Transverse colon (tissue), 3 donors: Measurements from ENCODE around the gene CMTM7.

Source experiments
- EP300 ChIP-seq: sonication (generic); formaldehyde crosslinking; IDR thresholded peaks from one replicate; pipeline ENCODE4 v1.6.1; 2017; ENCODE audit warnings: antibody characterized with exemption, low read depth
- TF ChIP-seq, protein P1 (sequence below), 5 experiments: fragments of 200-600 bp in 3 of 5; fragments of 450-650 bp in 2 of 5; sonication (generic) in 3 of 5; IDR thresholded peaks; 1 replicate in 2 of 5; 2 replicates in 3 of 5; pipeline ENCODE4 v1.5.1; 2016 to 2017; ENCODE audit warnings: antibody characterized with exemption in 5 of 5, inconsistent platforms in 3 of 5, mild to moderate bottlenecking in 2 of 5, moderate library complexity in 1 of 5

DNA sequence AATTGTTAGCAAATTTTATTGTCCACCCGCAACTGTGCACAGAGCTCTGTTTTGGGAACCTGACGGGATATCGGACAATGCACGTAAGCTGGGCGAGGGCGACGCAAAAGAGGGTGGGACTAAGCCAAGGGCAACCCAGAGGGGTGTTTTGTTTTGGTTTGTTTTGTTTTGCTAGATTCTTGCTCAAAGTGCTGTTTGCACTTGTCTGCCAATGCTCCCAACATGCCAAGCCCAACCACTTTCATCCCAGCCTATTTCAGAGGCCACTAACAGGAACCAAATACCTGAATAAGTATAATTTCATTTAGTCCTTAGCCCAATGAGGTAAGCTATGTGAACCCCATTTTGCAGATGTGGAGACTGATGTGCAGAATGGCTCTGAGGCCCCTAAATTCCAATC is 9.7 kb upstream of the CMTM7 start:
- TF ChIP-seq, protein P1, sequence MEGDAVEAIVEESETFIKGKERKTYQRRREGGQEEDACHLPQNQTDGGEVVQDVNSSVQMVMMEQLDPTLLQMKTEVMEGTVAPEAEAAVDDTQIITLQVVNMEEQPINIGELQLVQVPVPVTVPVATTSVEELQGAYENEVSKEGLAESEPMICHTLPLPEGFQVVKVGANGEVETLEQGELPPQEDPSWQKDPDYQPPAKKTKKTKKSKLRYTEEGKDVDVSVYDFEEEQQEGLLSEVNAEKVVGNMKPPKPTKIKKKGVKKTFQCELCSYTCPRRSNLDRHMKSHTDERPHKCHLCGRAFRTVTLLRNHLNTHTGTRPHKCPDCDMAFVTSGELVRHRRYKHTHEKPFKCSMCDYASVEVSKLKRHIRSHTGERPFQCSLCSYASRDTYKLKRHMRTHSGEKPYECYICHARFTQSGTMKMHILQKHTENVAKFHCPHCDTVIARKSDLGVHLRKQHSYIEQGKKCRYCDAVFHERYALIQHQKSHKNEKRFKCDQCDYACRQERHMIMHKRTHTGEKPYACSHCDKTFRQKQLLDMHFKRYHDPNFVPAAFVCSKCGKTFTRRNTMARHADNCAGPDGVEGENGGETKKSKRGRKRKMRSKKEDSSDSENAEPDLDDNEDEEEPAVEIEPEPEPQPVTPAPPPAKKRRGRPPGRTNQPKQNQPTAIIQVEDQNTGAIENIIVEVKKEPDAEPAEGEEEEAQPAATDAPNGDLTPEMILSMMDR (IDR thresholded peaks at IDR 0.05), result no peak
- TF ChIP-seq EP300, result no peak
